ES-I3 (cell line): ENCODE data around the gene TTLL4.

ENCODE experiments used
- H3K36me3 ChIP-seq: 2 replicates; pipeline ENCODE4 v1.6.1; 2013; ENCODE audit warnings: mild to moderate bottlenecking, low read length, control low read depth, moderate library complexity; ENCODE audit not compliant: insufficient read depth
- H3K4me1 ChIP-seq: 2 replicates; pipeline ENCODE4 v1.6.1; 2013; ENCODE audit warnings: mild to moderate bottlenecking, control low read depth, low read length; ENCODE audit not compliant: insufficient read depth
- H3K9ac ChIP-seq: 2 replicates; pipeline ENCODE4 v1.6.1; 2013; ENCODE audit warnings: low read depth, mild to moderate bottlenecking, low read length, moderate library complexity
- H3K9me3 ChIP-seq: 2 replicates; pipeline ENCODE4 v1.6.1; 2013; ENCODE audit warnings: mild to moderate bottlenecking, low read length, moderate library complexity; ENCODE audit not compliant: control insufficient read depth, insufficient read depth

The TTLL4 gene

GRCh38 chr2:218721488-218721887 lies 10.9 kb downstream of the TTLL4 start:
- Histone ChIP-seq H3K9ac (no peak overlapping the region), H3K9me3 (peaks cover 10% of the 10 kb centered on the region), H3K4me1 (peaks cover 14% of the 10 kb centered on the region), H3K36me3 (0 out of 2 replicates have a peak, but pooled peaks cover 3% of the 10 kb centered on the region)

DNA sequence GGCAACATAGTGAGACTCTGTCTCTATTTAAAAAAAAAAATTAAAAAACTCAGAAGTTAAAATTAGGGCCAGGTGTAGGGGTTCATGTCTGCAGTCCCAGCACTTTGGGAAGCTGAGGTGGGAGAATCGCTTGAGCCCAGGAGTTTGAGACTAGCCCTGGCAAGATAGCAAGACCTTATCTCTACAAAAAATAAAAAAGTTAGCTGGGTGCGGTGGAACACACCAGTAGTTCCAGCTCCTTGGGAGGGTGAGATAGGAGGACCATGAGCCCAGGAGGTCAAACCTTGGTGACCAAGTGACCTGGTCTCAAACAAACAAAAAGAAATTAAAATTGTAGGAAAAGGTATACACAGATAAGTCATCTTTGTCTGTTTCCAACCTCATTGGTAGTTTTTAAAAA lies 11.3 kb downstream of the TTLL4 start:
- Histone ChIP-seq H3K4me1 (peaks cover 13% of the 10 kb centered on the region), H3K36me3 (0 out of 2 replicates have a peak, but pooled peaks cover 3% of the 10 kb centered on the region), H3K9ac (no peak overlapping the region), H3K9me3 (peaks cover 11% of the 10 kb centered on the region)

- peaks cover 8% of the 10 kb centered on the region for H3K4me1 ChIP-seq
- H3K36me3 ChIP-seq: 0 out of 2 replicates have a peak, but pooled peaks cover under 1% of the 10 kb centered on the region
- H3K9me3 ChIP-seq: peaks cover 13% of the 10 kb centered on the region
- H3K9ac ChIP-seq: no peak overlapping the region
Observed at GRCh38 chr2:218722419-218722818, 11.8 kb downstream of the TTLL4 start.

- Histone ChIP-seq H3K9me3 (peaks cover 13% of the 10 kb centered on the region), H3K36me3 (no peaks in the 10 kb centered on the region), H3K9ac (no peak overlapping the region), H3K4me1 (peaks cover 8% of the 10 kb centered on the region; the same call in 1 of the 2 replicates)
Observed at GRCh38 chr2:218722876-218723785, 12.5 kb downstream of the TTLL4 start.

DNA sequence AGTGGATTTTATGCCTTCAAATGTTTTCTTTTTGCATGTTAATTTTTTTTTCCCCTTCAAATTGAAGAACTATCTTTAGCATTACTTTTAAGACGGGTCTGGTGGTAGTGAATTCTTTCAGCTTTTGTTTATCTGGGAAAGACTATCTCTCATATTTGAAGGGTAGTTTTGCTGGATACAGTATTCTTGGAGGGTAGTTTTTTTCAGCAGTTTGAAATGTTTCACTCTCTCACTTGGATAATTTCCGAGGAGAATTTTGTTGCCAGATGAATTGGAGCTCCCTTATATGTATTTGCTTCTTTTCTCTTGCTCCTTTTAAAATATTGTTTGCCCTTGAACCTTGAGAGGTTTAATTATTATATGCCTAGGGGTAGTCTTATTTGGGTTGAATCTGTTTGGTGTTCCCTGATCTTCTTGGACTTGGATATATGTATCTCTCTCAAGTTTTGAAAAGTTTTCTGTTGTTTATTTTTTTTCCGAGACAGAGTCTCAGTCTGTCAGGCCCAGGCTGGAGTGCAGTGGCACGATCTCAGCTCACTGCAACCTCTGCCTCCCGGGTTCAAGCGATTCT lies 15.5 kb downstream of the TTLL4 start:
- Histone ChIP-seq H3K4me1 (no peaks in the 10 kb centered on the region), H3K9me3 (peaks cover 13% of the 10 kb centered on the region), H3K9ac (no peak overlapping the region), H3K36me3 (no peaks in the 10 kb centered on the region; the same call in none of the 2 replicates)

DNA sequence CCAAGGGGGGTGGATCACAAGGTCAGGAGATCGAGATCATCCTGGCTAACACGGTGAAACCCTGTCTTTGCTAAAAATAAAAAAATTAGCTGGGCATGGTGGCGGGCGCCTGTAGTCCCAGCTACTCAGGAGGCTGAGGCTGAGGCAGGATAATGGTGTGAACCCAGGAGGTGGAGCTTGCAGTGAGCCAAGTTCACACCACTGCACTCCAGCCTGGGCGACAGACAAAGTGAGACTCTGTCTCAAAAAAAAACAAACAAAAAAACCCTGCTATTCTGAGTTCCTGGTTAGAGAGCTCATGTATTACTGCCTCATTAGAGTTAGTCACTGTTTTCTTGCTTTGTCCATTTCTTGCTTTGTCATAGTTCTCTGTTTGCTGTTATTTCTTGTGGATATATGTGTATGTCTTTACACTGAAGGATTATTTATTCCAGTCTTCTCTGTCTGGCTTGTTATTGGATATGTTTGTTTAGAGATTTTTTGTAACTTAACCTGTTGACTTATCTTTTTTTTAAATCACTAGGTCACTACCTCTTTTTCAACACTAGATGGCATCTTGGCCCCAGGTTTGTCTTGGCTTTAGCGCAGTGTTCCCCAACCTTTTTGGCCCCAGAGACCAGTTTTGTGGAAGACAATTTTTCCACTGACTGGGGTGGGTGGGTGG lies 17.0 kb downstream of the TTLL4 start:
- Histone ChIP-seq H3K9ac (no peak overlapping the region), H3K9me3 (peaks cover 13% of the 10 kb centered on the region), H3K36me3 (no peaks in the 10 kb centered on the region; the same call in none of the 2 replicates), H3K4me1 (peaks cover 15% of the 10 kb centered on the region)

GRCh38 chr2:218729640-218730039 lies 19.0 kb downstream of the TTLL4 start:
- H3K4me1 ChIP-seq: peaks cover 32% of the 10 kb centered on the region
- peaks cover 11% of the 10 kb centered on the region for H3K9me3 ChIP-seq
- H3K9ac ChIP-seq: no peak overlapping the region
- no peaks in the 10 kb centered on the region; the same call in none of the 2 replicates for H3K36me3 ChIP-seq

DNA sequence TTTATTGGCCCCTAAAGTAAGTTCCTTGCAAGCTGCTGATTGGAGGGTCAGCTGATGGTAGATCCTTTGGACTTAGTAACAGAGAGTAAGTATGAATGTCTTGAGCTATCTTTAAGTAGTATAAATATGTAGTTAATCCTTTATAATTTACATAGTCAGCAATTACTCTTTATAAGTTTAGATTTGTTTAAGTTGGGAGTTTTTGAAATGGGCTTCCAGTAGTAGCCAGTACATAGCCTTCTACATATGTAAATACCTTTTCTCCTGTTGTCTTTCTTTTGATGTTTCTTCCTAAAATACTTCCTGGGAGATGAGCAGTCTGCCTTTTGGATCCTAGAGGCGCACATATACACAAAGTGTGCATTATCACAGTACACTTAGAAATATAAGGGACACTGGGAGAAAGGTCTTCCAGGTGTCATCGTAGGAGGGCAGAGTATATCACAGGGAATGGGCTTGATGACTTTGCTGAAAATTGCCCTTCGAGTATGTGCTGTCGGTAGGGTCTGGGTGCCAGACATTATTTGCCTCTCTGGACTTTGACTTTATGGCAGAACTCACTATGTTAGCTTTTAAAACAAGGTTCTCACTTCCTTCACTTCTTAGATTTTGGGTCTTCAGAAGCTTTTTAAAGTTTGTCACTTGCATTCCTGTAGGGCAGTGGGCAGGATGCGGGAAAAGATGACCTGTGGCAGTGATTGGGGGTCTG lies 21.6 kb downstream of the TTLL4 start:
- H3K36me3 ChIP-seq: no peaks in the 10 kb centered on the region; the same call in none of the 2 replicates
- peaks cover 32% of the 10 kb centered on the region for H3K4me1 ChIP-seq
- H3K9ac ChIP-seq: no peak overlapping the region
- no peaks in the 10 kb centered on the region for H3K9me3 ChIP-seq

DNA sequence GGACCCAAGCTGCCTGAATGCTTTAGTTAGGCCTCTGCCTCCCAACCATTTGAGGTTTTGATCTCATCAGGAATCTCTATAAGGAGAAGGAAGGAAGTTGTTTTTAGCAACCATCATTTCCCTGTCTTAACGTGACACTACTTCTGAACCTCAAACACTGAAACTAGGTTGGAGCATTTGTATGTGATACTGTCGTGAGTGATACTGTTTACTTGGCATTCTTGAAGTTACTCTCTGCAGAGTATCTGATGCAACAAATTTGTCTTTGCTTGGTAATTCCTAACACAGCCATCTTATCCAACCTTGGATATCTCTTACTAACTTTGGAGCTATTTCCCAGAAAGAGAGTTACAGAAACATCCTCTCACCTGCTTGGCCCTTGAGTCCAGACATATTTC lies 22.1 kb downstream of the TTLL4 start:
- H3K4me1 ChIP-seq: peaks cover 32% of the 10 kb centered on the region
- peaks cover 1% of the 10 kb centered on the region for H3K36me3 ChIP-seq
- no peak overlapping the region for H3K9ac ChIP-seq
- H3K9me3 ChIP-seq: no peaks in the 10 kb centered on the region

DNA sequence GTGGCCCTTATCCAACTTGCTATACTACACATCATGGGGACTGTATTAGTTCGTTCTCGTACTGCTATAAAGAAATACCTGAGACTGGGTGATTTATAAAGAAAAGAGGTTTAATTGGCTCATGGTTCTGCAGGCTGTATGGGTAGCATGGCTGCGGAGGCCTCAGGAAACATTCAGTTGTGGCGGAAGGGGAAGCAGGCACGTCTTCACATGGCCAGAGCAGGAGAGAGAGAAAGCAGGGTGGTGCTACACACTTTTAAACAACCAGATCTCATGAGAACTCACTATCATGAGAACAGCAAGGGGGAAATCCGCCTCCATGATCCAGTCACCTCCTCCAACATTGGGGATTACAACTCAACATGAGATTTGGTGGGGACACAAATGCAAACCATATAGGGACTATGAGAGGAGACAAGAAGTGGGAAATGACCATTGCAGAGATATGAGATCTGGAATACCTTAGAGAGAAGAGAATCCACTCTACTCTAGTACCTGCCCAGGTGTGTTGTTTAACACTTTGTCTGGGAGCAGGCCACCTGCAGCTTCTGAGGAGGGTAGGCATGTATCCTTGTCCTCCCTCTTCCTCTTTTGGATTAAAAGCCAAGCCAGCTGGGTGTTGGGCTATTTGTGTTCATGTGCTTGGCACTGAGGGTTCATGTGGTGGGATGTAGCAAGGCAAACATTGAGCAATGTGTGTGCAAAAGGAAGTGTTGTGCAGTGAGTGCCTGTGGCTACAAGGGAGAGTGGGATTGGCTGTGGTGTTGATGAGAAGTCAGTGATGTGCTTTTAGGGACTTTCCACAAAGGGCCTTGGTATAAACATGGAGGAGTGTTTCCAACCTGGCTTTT lies 22.8 kb downstream of the TTLL4 start:
- Histone ChIP-seq H3K9me3 (no peaks in the 10 kb centered on the region), H3K36me3 (peaks cover 5% of the 10 kb centered on the region; the same call in 1 of the 2 replicates), H3K9ac (no peak overlapping the region), H3K4me1 (peaks cover 32% of the 10 kb centered on the region)

DNA sequence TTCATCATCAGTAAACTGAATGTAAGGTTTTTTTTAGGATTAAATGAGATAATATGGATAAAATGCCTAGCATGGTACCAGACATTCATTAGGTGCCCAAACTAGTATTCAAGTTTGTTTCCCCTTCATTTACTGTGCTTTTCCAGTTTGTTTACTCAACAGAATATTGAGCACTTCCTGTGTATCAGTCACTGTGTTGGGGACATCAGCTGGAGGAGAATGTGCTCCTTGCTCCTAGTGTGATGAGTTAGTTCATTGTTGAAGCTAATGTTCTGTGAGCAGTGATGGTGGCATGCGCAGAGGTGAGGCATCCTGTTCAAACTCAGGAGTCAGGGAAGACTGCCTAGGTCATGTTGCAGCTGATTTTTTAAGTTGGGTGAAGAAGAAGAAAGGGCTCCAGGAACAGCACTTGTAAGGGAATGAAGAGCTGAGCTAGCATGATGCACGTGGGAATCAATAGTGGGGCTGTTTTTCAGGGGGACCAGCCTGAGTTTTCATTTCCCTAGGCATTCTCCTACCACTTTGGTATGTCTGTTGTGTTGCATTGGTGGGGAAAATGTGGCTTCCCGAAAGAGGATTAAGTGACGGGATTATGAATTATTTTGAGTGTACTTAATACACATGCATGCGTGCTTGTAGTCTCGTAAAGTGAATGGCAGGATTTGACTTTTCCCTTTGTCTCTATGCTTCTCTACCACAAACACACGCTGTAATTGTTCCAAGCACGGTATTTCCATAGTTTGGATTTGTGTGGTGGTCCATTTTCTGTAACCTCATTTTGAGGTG lies 23.7 kb downstream of the TTLL4 start:
- no peaks in the 10 kb centered on the region for H3K9me3 ChIP-seq
- no peak overlapping the region for H3K9ac ChIP-seq
- peaks cover 32% of the 10 kb centered on the region for H3K4me1 ChIP-seq
- H3K36me3 ChIP-seq: peaks cover 10% of the 10 kb centered on the region

DNA sequence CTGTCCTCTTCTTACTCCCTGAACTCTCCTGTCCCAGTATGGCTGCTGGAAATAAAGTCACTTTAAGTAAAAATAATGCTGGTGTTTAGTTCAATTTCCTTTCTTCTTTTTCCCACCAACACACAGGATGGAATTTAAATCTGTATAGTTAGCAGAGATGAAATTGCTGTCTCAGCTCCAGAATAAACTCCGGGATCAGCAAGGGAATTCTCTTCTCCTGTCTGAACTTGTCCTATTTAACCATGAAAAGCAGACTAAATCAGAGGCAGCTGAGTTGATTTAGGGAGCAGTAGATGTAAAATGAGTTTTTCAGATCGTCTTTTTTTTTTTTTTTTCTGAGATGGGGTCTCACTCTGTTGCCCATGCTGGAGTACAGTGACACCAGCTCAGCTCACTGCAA lies 25.9 kb downstream of the TTLL4 start:
- Histone ChIP-seq H3K4me1 (peaks cover 29% of the 10 kb centered on the region), H3K9ac (no peak overlapping the region), H3K9me3 (no peaks in the 10 kb centered on the region), H3K36me3 (peaks cover 20% of the 10 kb centered on the region; the same call in 1 of the 2 replicates)

- H3K4me1 ChIP-seq: no peaks in the 10 kb centered on the region
- H3K9me3 ChIP-seq: no peaks in the 10 kb centered on the region
- H3K9ac ChIP-seq: no peak overlapping the region
- H3K36me3 ChIP-seq: peaks cover 22% of the 10 kb centered on the region; the same call in 1 of the 2 replicates
Observed at GRCh38 chr2:218743068-218743467, 32.4 kb downstream of the TTLL4 start.
